Mesenchymal stem cell (in vitro differentiated cells and primary cell): ENCODE data around the gene TAF7.

Experiments
- DNase-seq: peaks from one replicate; pipeline ENCODE4 v3.0.0-alpha.2; 2013
- H2AFZ ChIP-seq: one replicate; pipeline ENCODE4 v1.6.1; 2013; ENCODE audit warnings: low read depth, mild to moderate bottlenecking, control low read depth, inconsistent platforms, low read length, moderate library complexity
- H2AK5ac ChIP-seq: 2 replicates; pipeline ENCODE4 v1.6.1; 2013; ENCODE audit warnings: low read length, moderate library complexity, mild to moderate bottlenecking, inconsistent platforms; ENCODE audit not compliant: severe bottlenecking
- H2BK120ac ChIP-seq: one replicate; pipeline ENCODE4 v1.6.1; 2013; ENCODE audit warnings: low read depth, mild to moderate bottlenecking, inconsistent platforms, low read length, moderate library complexity
- H2BK12ac ChIP-seq, 2 experiments: one replicate each; pipeline ENCODE4 v1.6.1; 2013; ENCODE audit warnings: inconsistent platforms in 2 of 2, low read length in 2 of 2, mild to moderate bottlenecking in 2 of 2, moderate library complexity in 2 of 2, control low read depth in 1 of 2
- H2BK15ac ChIP-seq: one replicate; pipeline ENCODE4 v1.6.1; 2013; ENCODE audit warnings: mild to moderate bottlenecking, low read depth, inconsistent platforms; ENCODE audit not compliant: poor library complexity, severe bottlenecking
- H2BK5ac ChIP-seq: 2 replicates; pipeline ENCODE4 v1.6.1; 2013; ENCODE audit warnings: low read depth, mild to moderate bottlenecking, low read length, control low read depth, inconsistent platforms; ENCODE audit not compliant: poor library complexity, severe bottlenecking
- H3K14ac ChIP-seq, 2 experiments: one replicate each; pipeline ENCODE4 v1.6.1; 2013; ENCODE audit warnings: inconsistent platforms in 2 of 2, low read length in 2 of 2, control low read depth in 1 of 2, mild to moderate bottlenecking in 1 of 2, moderate library complexity in 1 of 2
- H3K18ac ChIP-seq, 2 experiments: one replicate each; pipeline ENCODE4 v1.6.1; 2013; ENCODE audit warnings: inconsistent platforms in 2 of 2, low read length in 2 of 2, control low read depth in 1 of 2, low read depth in 1 of 2, mild to moderate bottlenecking in 1 of 2
- H3K23ac ChIP-seq, 2 experiments: one replicate each; pipeline ENCODE4 v1.6.1; 2013; ENCODE audit warnings: inconsistent platforms in 2 of 2, low read length in 2 of 2, mild to moderate bottlenecking in 2 of 2, moderate library complexity in 2 of 2, control low read depth in 1 of 2
- H3K27ac ChIP-seq: 2 replicates; pipeline ENCODE4 v1.5.1; 2013; ENCODE audit warnings: mild to moderate bottlenecking, moderate library complexity, low read length, control low read depth, inconsistent platforms; ENCODE audit not compliant: poor library complexity, severe bottlenecking
- H3K27me3 ChIP-seq, 2 experiments: 2 replicates each; pipeline versions ENCODE4 v1.6.1 to v1.7.0; 2013; ENCODE audit warnings: low read length in 2 of 2, mild to moderate bottlenecking in 2 of 2, moderate library complexity in 2 of 2, control low read depth in 1 of 2, inconsistent platforms in 1 of 2; ENCODE audit not compliant: control insufficient read depth in 1 of 2, insufficient read depth in 1 of 2
- H3K36me3 ChIP-seq, 2 experiments: 2 replicates each; pipeline versions ENCODE4 v1.6.1 to v1.7.0; 2013; ENCODE audit warnings: low read length in 2 of 2, control low read depth in 1 of 2, inconsistent platforms in 1 of 2, low read depth in 1 of 2, mild to moderate bottlenecking in 1 of 2; ENCODE audit not compliant: insufficient read depth in 2 of 2, control insufficient read depth in 1 of 2
- H3K4ac ChIP-seq, 2 experiments: one replicate each; pipeline ENCODE4 v1.6.1; 2013; ENCODE audit warnings: inconsistent platforms in 2 of 2, low read length in 2 of 2, mild to moderate bottlenecking in 2 of 2, moderate library complexity in 2 of 2, control low read depth in 1 of 2, low read depth in 1 of 2
- H3K4me1 ChIP-seq: 2 replicates; pipeline ENCODE4 v1.6.1; 2013; ENCODE audit warnings: low read depth, low read length, control low read depth; ENCODE audit not compliant: control insufficient read depth, insufficient read depth
- H3K4me2 ChIP-seq: 2 replicates; pipeline ENCODE4 v1.6.1; 2013; ENCODE audit warnings: low read length, mild to moderate bottlenecking, inconsistent platforms; ENCODE audit not compliant: poor library complexity, severe bottlenecking
- H3K4me3 ChIP-seq, 2 experiments: 2 replicates each; pipeline versions ENCODE4 v1.5.1 to v1.7.0; 2013; ENCODE audit warnings: low read length in 2 of 2, mild to moderate bottlenecking in 2 of 2, control low read depth in 1 of 2, low read depth in 1 of 2; ENCODE audit not compliant: insufficient read depth in 1 of 2
- H3K79me1 ChIP-seq: replicated peaks from 2 replicates; pipeline ENCODE4 v1.6.1; 2013; ENCODE audit warnings: mild to moderate bottlenecking, control low read depth, low read length, inconsistent platforms; ENCODE audit not compliant: poor library complexity, severe bottlenecking
- H3K9ac ChIP-seq: 2 replicates; pipeline ENCODE4 v1.7.0; 2013; ENCODE audit warnings: mild to moderate bottlenecking, low read length, moderate library complexity
- H3K9me3 ChIP-seq: 2 replicates; pipeline ENCODE4 v1.7.0; 2013; ENCODE audit warnings: mild to moderate bottlenecking, low read length; ENCODE audit not compliant: control insufficient read depth
- H4K8ac ChIP-seq: one replicate; pipeline ENCODE4 v1.6.1; 2013; ENCODE audit warnings: inconsistent platforms, mild to moderate bottlenecking, low read length, moderate library complexity
- H4K91ac ChIP-seq: one replicate; pipeline ENCODE4 v1.6.1; 2013; ENCODE audit warnings: mild to moderate bottlenecking, low read length, inconsistent platforms
- WGBS: methylation state at CpG from one replicate; pipeline ENCODE4 v1.1.7; 2013; ENCODE audit warnings: mixed read lengths; 5-methylcytosine and 5-hydroxymethylcytosine counted together

The TAF7 gene

GRCh38 chr5:141356133-141356532 is 35.5 kb upstream of the TAF7 start:
- Histone ChIP-seq H3K27ac (no peak overlapping the region), H3K79me1 (no peaks in the 10 kb centered on the region), H3K23ac (no peak overlapping the region), H3K4me2 (no peak overlapping the region), H3K4me3 (no peak overlapping the region), H2BK12ac (no peak overlapping the region), H2AFZ (no peak overlapping the region), H3K4ac (no peak overlapping the region), H3K4me1 (peaks cover 1% of the 10 kb centered on the region), H3K14ac (no peak overlapping the region), H3K36me3 (no peaks in the 10 kb centered on the region), H3K18ac (no peak overlapping the region), H4K8ac (no peak overlapping the region), H3K27me3 (no peaks in the 10 kb centered on the region), H2BK120ac (no peak overlapping the region), H2BK5ac (no peak overlapping the region), H3K9me3 (peaks cover 69% of the 10 kb centered on the region), H4K91ac (no peak overlapping the region), H2AK5ac (no peak overlapping the region), H2BK15ac (no peak overlapping the region), H3K9ac (no peak overlapping the region)
- WGBS, result 80% methylated on average over 5 of the region's 5 CpGs
- no peak for DNase-seq

GRCh38 chr5:141355641-141356040 is 35.1 kb upstream of the TAF7 start:
- no peak overlapping the region for H3K14ac ChIP-seq
- H3K36me3 ChIP-seq, result no peaks in the 10 kb centered on the region
- 94% methylated on average over 24 of the region's 24 CpGs for WGBS
- H3K4me3 ChIP-seq, result peak overlapping the region in 1 of 2 experiments; percentile 73
- peaks cover 69% of the 10 kb centered on the region for H3K9me3 ChIP-seq
- H3K23ac ChIP-seq, result no peak overlapping the region
- no peak overlapping the region for H2BK15ac ChIP-seq
- peaks cover 1% of the 10 kb centered on the region for H3K4me1 ChIP-seq
- H4K91ac ChIP-seq, result no peak overlapping the region
- H2AK5ac ChIP-seq, result no peak overlapping the region
- no peak overlapping the region for H3K4ac ChIP-seq
- H2AFZ ChIP-seq, result no peak overlapping the region
- no peak overlapping the region for H2BK120ac ChIP-seq
- no peak overlapping the region for H3K27ac ChIP-seq
- H3K4me2 ChIP-seq, result no peak overlapping the region
- no peak overlapping the region for H3K18ac ChIP-seq
- H3K27me3 ChIP-seq, result no peaks in the 10 kb centered on the region
- no peak overlapping the region for H2BK5ac ChIP-seq
- H3K9ac ChIP-seq, result no peak overlapping the region
- no peak overlapping the region for H4K8ac ChIP-seq
- no peak overlapping the region for H2BK12ac ChIP-seq
- no peak for DNase-seq
- H3K79me1 ChIP-seq, result no peaks in the 10 kb centered on the region

GRCh38 chr5:141354900-141355469 is 34.4 kb upstream of the TAF7 start, which contains the start of gene PCDHGA4:
TSS of gene PCDHGA4 (plus strand) at chr5:141355021. CDS start at chr5:141355108, 87 bp downstream.
- Histone ChIP-seq H2BK12ac (no peak within 1 kb of the TSS), H2AK5ac (no peak within 1 kb of the TSS), H2BK120ac (no peak within 1 kb of the TSS), H3K36me3 (no peaks in the 10 kb centered on the region), H3K27me3 (no peaks in the 10 kb centered on the region), H3K27ac (no peak within 1 kb of the TSS), H3K23ac (no peak within 1 kb of the TSS), H3K18ac (no peak within 1 kb of the TSS), H3K4me2 (no peak within 1 kb of the TSS), H3K14ac (no peak within 1 kb of the TSS), H3K4me1 (peaks cover 1% of the 10 kb centered on the region), H2BK15ac (no peak within 1 kb of the TSS), H3K79me1 (no peaks in the 10 kb centered on the region), H2AFZ (no peak within 1 kb of the TSS), H3K9me3 (peaks cover 69% of the 10 kb centered on the region), H2BK5ac (no peak within 1 kb of the TSS), H3K9ac (peak within 1 kb of the TSS; percentile 67), H3K4me3 (peak within 1 kb of the TSS in 1 of 2 experiments; percentile 73), H4K8ac (no peak within 1 kb of the TSS), H4K91ac (no peak within 1 kb of the TSS), H3K4ac (no peak within 1 kb of the TSS)
- DNase-seq, result no peak
- 88% methylated on average over 29 of the region's 29 CpGs for WGBS

- no peak overlapping the region for H2AFZ ChIP-seq
- no peaks in the 10 kb centered on the region for H3K27me3 ChIP-seq
- H3K23ac ChIP-seq, result no peak overlapping the region
- H3K36me3 ChIP-seq, result no peaks in the 10 kb centered on the region
- H2BK15ac ChIP-seq, result no peak overlapping the region
- no peak for DNase-seq
- H3K79me1 ChIP-seq, result no peaks in the 10 kb centered on the region
- no peak overlapping the region for H3K4me3 ChIP-seq
- no peak overlapping the region for H2BK5ac ChIP-seq
- H3K4me2 ChIP-seq, result no peak overlapping the region
- H3K18ac ChIP-seq, result no peak overlapping the region
- no peak overlapping the region for H2AK5ac ChIP-seq
- no peak overlapping the region for H3K27ac ChIP-seq
- whole genome bisulfite sequencing, result 92% methylated on average over 20 of the region's 36 CpGs
- no peak overlapping the region for H2BK120ac ChIP-seq
- H3K9me3 ChIP-seq, result peaks cover 57% of the 10 kb centered on the region
- no peak overlapping the region for H4K91ac ChIP-seq
- no peak overlapping the region for H2BK12ac ChIP-seq
- H3K4ac ChIP-seq, result no peak overlapping the region
- H4K8ac ChIP-seq, result no peak overlapping the region
- H3K14ac ChIP-seq, result no peak overlapping the region
- peaks cover 1% of the 10 kb centered on the region for H3K4me1 ChIP-seq
- no peak overlapping the region for H3K9ac ChIP-seq
Observed at GRCh38 chr5:141351591-141351990, 31.0 kb upstream of the TAF7 start.
